Kidney tubule cell (primary cell): ENCODE results near the gene CCDC183.
A peak's percentile ranks its signal among the peaks of the same experiment; 100 is the strongest.
"Not testable (repeated sequence)": the region's sequence is repeated elsewhere in the genome, so short reads cannot be mapped to it uniquely, and the experiment has no call there.

Source experiments
- DNase-seq: peaks from one replicate; pipeline ENCODE4 v3.0.0-alpha.2; 2018; ENCODE audit warnings: low spot score

Gene CCDC183

GRCh38 chr9:136839229-136840139 lies 43.3 kb downstream of the CCDC183 start:
- no peak for DNase-seq

- no peak for DNase-seq
Observed at GRCh38 chr9:136840140-136840876, 44.2 kb downstream of the CCDC183 start.

- peak; percentile 79 for DNase-seq
Observed at GRCh38 chr9:136840877-136841645, 44.9 kb downstream of the CCDC183 start.

GRCh38 chr9:136841646-136842379 lies 45.7 kb downstream of the CCDC183 start:
- not testable (repeated sequence) for DNase-seq

GRCh38 chr9:136842380-136842948 lies 46.3 kb downstream of the CCDC183 start, which contains the start of gene AJM1:
TSS of gene AJM1 (plus strand) at chr9:136842478. CDS start at chr9:136844415, 1,937 bp downstream.
- DNase-seq, result peak; percentile 78

GRCh38 chr9:136843159-136843800 lies 47.1 kb downstream of the CCDC183 start:
- DNase-seq, result not testable (repeated sequence)

- not testable (repeated sequence) for DNase-seq
Observed at GRCh38 chr9:136843801-136844740, 47.9 kb downstream of the CCDC183 start.

GRCh38 chr9:136844761-136845464 lies 48.8 kb downstream of the CCDC183 start:
- DNase-seq, result no peak

- no peak for DNase-seq
Observed at GRCh38 chr9:136845465-136846260, 49.5 kb downstream of the CCDC183 start.

GRCh38 chr9:136846376-136847087 lies 50.4 kb downstream of the CCDC183 start:
- DNase-seq, result no peak

GRCh38 chr9:136847088-136847825 lies 51.1 kb downstream of the CCDC183 start:
- peak; percentile 62 for DNase-seq

GRCh38 chr9:136847826-136848392 lies 51.8 kb downstream of the CCDC183 start:
- DNase-seq, result peak; percentile 86

- no peak for DNase-seq
Observed at GRCh38 chr9:136848393-136849037, 52.4 kb downstream of the CCDC183 start.

- DNase-seq, result peak; percentile 99
Observed at GRCh38 chr9:136849038-136849959, 53.2 kb downstream of the CCDC183 start, which contains the start of gene PHPT1. TSS of gene PHPT1 (plus strand) at chr9:136849409. CDS start at chr9:136849431, 22 bp downstream.
